HG02840 (cell line): ENCODE measurements around the gene PPP1R14B.

Source experiments
- ATAC-seq: cut with Tn5 transposase; IDR thresholded peaks from one replicate; pipeline ENCODE4 v1.9.1; 2021; ENCODE audit warnings: mild to moderate bottlenecking, moderate library complexity, moderate number of reproducible peaks; ENCODE audit not compliant: unreplicated experiment, low FRiP score

Gene PPP1R14B

DNA sequence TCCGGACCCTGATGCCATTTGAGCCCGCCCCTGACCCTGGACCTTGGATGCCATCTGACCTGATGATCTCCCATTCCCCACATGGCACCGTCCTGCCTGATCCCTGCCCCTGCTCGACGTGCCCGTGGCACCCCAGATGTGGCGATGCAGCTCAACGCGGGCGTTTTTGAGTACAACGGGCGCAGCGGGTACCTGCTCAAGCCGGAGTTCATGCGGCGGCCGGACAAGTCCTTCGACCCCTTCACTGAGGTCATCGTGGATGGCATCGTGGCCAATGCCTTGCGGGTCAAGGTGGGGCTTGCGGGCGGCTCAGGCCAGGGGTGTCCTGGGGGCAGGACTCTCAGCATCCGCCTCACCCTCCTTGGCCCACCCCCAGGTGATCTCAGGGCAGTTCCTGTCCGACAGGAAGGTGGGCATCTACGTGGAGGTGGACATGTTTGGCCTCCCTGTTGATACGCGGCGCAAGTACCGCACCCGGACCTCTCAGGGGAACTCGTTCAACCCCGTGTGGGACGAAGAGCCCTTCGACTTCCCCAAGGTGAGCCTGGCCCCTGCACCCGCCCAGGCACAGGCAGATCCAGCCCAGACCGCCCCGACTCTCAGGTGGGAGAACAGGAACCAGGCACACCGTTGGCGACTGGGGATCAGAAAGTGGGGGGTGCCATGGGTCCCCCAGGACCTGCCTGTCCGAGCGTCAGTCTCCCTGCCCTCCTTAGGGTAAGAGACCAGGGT, 15.7 kb upstream of the PPP1R14B start:
- no peak for ATAC-seq

DNA sequence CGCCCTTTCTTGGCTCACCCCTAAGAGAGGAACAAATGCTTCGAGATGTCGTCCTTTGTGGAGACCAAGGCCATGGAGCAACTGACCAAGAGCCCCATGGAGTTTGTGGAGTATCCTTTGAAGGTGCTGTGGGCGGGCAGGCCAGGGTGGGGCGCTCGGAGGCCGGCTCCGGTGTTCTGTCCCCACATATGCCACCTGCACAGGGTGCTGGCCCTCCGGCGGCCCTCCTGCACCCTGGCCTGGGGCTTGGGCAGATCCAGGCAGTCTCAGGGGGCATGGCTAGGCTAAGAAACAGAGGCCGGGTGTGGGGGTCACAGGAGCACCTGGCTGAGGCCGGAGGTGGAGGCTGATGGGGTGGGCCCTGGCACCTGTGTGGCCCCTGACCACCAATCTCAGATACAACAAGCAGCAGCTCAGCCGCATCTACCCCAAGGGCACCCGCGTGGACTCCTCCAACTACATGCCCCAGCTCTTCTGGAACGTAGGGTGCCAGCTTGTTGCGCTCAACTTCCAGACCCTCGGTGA, 14.9 kb upstream of the PPP1R14B start:
- no peak for ATAC-seq

DNA sequence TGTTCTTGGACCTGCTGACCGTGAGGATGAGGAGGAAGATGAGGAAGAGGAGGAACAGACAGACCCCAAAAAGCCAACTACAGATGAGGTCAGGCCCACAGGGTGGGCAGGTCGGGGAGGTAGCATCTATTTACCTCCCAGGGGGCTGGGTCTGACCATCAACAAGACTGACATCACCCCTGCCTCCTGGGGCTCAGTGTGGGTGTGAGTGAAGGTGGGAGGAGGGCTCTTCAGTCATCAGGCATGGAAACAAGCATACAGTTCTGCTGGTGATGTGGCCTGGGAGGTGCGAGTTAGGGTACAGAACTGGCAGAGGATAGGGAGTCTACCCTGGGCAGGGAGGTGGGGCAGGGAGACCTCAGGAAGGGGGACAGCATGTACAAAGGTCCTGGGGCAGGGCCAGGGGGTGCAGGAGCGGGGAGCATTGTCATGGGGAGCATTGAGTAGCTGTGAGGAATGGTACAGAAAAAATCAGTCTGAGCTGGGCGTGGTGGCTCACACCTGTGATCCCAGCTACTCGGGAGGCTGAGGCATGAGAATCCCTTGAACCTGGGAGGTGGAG, 13.5 kb upstream of the PPP1R14B start:
- no peak for ATAC-seq

DNA sequence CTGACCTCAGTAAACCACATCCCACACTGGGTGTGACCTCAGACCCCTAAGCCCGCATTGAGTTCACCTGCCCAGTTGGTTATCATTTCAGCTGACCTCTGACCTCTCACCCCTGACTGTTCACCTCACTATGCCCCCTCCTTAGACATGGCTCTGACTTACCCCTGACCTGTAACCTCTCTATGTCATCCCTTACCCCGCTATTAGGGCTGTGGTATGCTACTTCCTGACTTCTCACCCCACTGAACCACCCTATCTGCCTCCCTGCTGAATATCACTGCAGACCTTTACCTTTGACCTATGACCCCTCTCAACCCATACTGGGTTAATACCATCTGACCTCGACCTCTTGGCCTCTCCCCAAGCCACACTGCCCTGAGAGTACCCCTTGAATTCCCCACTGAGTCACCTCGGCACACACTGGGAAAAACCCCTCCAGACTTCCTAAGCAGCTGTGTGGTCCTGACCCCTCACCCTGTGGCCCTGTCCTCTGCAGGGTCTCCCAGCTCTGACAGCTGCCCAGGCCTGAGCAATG, 12.9 kb upstream of the PPP1R14B start:
- no peak for ATAC-seq

DNA sequence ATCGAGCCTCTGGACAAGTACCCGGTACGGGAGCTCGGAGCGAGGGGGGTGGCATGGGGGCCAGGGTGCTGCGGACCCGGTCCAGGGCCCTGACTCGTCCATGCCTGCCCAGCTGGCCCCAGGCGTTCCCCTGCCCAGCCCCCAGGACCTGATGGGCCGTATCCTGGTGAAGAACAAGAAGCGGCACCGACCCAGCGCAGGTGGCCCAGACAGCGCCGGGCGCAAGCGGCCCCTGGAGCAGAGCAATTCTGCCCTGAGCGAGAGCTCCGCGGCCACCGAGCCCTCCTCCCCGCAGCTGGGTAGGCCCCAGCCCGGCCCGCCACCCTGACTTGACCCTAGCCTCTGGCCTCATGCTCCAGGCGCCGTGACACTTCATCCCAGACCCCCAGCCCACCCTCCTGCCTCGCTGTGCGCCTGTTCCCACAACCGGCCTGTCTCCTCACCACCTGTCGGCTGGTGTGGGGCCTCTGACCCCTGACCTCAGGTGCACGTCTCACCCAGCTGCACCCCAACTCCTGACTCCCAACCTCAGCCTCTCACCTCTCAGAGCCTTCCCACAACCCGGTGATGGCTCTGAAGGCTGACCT, 12.3 kb upstream of the PPP1R14B start:
- no peak for ATAC-seq

DNA sequence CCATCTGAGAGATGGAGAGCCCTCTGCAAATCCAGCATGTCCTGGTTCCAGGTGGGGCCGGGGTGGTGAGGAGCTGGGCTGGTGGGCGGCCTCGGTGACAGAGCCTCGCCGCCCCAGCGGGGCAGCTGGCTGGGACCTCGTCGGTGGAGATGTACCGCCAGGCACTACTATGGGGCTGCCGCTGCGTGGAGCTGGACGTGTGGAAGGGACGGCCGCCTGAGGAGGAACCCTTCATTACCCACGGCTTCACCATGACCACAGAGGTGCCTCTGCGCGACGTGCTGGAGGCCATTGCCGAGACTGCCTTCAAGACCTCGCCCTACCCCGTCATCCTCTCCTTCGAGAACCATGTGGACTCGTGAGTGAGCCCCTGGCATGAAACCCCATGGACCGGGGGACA, 11.6 kb upstream of the PPP1R14B start:
- no peak for ATAC-seq

DNA sequence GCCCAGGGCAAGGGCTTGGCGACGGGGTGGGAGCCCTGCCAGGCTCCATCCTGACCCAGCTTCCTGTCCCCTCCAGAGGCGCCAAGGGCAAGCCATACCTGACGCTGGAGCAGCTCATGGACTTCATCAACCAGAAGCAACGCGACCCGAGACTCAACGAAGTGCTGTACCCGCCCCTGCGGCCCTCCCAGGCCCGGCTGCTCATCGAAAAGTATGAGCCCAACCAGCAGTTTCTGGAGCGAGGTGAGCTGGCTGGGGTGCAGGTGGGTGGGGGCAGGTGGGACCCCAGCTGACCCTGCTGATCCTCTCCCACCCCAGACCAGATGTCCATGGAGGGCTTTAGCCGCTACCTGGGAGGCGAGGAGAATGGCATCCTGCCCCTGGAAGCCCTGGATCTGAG, 9.6 kb upstream of the PPP1R14B start:
- no peak for ATAC-seq

DNA sequence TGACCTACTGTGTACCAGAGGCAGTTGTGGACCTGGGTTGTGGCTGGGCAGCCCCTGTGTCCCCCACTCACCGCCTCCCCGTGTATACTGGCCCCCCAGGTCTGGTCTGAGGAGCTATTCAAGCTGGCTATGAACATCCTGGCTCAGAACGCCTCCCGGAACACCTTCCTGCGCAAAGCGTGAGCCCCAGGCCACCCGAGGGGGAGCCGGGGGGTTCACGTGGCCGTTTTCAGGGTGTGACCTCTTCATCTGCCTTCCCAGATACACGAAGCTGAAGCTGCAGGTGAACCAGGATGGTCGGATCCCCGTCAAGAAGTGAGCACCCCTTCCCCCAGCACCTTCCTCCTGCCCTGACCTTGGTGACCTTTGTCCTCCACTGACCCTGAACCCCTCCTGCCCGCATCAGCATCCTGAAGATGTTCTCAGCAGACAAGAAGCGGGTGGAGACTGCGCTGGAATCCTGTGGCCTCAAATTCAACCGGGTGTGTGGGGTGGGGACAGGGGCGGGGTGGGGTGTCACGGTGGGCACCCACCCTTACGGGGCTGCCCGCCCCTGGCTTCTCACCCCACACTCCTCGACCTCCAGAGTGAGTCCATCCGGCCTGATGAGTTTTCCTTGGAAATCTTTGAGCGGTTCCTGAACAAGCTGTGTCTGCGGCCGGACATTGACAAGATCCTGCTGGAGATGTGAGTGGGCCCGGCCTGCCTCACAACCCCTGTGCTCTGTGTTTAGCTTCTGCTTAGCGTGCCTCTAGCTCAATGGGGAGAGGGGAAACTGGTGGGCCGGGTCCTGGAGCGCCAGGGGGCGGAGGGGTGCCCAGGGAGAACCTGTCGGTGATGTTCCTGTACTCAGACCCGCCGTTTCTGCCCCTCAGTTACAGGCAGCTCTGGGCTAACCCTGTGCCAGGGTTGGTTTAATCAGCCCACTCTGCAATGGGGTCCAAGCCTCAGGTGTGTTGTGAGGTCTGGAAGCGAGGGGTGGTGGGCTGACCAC, 8.7 kb upstream of the PPP1R14B start:
- no peak for ATAC-seq

DNA sequence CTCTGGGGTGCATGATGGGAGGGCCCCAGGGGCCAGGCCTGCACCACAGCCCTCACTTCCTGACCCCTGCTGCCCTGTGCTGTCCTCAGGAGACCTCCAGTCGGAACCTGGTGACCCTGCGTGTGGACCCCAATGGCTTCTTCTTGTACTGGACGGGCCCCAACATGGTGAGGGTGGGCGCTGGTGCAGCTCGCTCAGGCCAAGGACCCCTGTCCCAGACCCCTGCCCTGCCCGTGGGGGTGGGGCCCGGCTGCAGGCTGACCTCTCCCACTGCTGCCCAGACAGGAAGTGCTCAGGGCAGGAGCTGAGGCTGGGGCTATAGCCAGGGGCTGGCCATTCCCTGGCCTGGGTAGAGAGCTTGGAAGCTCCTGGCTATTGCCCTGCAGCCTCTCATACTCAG, 7.6 kb upstream of the PPP1R14B start:
- ATAC-seq = no peak

DNA sequence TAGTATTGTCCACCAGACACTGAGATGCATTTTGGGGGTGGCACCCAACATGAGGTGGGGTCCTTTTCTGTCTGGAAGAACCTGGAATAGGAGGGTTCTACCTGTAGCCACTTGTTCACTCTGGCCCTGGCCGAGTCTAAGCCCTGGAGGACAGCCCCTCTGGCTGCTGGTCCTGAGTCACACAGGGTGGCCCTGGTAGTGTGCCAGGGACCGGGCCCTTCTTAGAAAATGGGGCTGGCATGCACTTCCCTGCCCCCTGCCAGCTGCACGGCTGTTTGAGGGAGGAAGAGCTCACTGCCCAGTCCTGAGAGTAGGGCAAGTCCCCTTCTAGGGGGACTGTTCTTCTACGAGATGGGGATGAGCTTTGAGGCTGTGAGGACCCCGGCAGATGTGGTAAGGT, 6.7 kb upstream of the PPP1R14B start:
- no peak for ATAC-seq

DNA sequence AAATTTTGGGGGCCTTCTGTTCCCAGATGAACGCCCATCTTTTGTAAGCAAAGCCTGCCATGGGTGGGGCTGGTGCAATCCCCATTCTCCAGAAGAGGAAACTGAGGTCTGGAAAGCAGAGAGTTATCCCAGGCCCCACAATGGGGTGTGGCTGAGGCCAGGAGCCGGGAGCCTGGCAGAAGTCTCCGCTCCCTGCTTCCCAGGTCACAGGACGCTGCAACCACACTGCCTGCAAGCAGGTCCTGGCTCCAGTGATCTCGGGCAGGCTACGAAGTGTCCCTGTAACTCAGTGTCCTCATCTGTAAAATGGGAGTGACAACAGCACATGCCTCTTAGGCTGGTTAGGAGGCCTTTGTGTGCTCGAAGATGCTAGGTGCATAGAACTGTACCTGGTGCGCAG, 6.3 kb upstream of the PPP1R14B start:
- no peak for ATAC-seq

DNA sequence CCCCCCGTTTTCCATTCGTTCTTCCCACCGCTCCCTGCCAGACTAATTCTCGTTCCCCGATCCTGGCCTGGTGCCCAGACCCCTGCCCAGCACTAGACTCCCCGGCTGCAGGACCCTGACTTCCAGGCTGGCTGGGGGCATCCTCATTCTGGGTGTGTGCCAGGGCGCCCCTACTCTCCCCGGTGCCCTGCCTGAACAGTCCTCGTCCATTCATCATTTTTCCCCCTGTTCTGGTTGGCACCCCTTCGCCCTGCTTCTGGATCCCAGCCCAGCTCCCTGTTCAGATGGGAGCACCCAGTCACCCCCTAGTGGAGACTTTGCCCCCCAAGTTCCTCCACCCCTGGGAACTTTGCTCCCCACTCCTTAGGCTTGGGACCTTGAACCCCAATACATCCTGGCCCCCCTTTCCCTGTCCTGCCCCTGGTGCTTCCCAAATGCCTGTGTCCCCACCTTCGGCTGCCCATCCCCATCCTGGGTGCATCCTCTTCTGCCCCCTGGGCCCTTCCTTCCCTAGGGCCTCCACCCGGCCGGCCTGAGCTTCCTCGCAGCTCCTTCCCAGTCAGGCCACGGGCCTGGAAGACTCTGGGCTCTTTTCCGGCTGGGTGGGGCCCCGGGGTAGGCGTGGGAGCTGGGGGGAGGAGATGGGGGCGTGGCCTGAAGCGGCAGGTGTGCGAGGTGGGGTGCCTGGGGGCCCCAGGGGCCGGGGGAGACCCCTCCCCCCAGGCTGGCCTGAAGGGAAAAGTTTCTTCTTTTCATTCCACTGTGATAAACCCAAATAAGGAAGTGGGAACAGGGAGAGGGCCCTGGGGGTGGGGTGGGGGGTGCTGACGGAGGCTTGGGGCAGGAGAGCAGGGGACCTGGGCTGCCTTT, 5.5 kb upstream of the PPP1R14B start:
- no peak for ATAC-seq

DNA sequence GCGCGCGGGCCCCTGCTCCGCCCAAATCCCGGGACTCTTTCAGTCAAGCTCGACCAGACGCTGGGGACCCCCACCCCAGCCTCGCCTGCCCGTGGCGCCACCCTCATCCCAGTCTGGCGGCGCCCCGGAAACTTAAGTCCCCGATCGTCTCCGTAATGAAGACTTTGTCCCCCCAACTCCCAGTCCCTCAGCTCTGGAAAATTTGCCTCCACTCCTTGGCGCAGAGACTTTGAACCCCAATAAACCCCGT, 4.9 kb upstream of the PPP1R14B start:
- no peak for ATAC-seq

DNA sequence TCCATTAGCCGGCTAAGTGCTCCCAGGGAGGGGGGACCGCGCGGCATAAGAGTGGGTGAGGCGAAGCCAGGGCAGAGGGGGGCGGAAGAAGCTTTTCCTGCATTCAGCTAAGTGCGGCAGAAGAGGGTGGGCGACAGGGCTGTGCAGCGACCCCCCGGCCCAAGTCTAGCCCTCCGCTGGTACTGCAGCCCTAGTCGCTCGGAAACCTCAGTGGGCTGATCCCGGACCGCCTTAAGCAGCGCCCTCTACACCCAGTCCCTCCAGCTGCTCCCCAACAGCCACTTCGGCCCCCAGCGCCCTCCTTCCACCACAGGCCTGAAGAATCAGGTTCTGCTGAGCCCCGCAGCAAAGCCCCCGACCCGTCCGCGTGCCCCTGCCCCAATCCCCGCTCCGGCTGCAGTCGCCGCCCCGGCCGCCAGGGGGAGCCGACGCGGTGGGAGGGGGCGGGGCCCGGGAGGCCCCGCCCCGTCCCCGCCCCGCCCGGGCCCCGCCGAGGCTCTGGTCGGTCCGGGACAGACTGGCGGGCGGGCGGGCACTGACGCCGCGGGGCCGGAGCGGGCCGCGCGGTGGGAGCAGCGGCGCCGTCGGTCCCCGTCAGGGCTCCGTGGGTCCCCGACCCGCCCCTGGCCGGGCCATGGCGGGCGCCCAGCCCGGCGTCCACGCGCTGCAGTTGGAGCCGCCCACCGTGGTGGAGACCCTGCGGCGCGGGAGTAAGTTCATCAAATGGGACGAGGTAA, 4.4 kb upstream of the PPP1R14B start, which contains the start of gene PLCB3:
Gene PLCB3 (plus strand): TSS at position 515 of the 737 bp plus-strand sequence. CDS start 120 bp downstream, at position 635.
- ATAC-seq = no peak

DNA sequence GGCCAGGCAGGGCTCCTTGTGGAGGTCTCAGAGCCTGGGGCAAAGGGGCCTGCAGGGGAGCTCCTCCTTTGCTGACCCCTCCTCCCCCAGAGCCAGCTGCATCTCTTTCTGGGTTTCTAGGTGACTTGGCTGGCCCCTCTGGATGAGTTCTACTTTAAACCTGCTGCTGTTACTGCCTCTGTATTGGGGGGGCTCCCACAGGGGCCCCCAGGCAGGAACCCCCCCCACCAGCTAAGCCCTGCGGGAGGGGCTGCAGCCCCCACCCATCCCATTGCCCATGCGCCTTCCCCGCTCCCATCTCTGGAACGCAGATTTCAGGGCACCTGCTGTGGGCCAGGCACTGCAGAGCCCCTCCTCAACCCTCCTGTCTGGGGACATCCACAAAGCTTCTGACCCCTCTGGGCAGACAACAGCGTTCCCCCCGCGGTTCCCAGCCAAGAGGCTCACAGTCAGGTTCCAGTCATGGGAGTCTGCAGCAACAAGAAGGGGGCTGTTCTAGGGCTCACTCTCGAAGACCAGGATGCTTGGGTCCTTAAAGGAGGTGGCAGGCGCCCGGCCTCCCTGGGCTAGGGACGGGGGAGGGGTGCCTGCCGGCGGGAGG, 3.8 kb upstream of the PPP1R14B start:
- no peak for ATAC-seq

DNA sequence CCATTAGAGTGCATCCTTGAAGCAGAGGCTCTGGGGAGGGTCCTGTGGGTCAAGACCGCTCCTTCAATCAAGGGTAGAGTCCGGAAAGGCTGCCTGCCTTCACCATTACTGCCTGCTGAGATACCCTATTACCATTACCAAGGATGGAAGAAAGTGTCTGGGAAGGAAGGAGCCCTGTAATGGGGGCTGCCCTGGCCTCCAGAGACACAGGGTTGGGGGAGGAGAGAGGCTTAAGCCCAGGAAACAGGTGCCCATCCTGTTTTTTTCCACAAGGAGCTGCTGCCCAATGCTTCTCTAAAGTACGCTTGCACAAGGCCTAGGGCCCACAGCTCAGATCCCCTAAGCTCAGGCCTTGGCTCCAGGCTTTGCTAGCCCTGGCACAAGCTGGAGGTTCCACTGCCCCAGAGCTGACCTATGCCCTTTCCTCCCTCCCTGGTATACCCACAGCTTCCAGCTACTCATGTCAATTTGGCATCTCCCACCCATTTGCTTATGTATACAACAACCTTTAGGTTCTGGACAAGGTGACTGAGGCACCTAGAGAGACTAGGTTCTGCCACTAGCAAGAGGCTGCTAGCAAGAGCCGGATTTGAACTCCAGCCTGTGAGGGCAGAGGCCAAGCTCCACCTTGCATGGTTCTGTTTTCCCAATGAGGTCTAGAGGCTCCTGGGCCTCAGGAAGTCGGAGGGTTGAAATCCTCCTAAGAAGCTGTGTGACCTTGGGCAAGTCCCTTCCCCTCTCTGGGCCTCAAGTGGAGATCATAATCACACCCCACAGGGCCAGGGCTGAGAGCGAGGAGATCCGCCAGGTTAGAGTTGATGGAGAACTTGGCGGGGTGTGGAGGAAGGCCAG, 3.0 kb upstream of the PPP1R14B start:
- ATAC-seq = no peak

DNA sequence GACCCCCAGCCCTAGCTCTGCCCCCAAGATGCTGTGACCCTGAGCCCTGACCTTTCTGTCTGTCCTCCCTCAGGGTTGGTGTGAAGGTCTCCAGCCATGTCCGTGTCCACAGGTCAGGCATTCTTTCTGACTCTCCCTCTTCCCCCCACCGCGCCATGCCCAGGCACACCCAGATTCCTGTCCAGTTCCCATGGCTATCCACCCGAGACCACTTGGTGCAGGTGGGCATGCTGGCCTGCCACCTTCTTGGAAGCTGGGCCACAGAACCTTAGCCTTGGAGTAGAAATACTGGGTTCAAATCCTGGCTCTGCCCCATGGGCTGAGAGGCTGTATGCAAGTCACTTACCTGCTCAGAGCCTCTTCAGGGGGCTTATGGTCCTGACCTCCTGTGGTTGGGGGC, 2.3 kb upstream of the PPP1R14B start:
- ATAC-seq = no peak

DNA sequence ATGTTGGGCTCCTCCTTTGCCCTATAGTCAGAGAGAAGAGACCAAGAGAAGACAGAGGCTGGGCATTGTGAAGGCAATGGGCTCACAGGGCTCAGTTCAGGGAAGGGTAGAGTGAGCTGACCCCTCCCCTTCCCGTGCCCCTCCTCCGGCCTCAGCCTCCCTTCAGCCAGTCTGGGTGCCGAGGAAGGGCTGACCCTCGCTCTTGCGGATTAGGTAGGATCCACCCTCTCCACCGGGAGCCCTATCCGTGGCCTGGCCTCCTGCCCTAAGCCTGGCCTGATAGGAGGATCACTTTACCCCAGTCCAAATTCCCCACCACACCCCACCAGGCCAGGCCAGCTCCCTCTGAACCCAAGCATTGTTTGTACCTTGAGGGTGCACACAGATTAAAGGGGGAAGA, 1.8 kb upstream of the PPP1R14B start:
- ATAC-seq = no peak
